PFSK-1 (cell line): ENCODE results near the gene PRMT1.

Experiments
- FOXP2 ChIP-seq: optimal IDR thresholded peaks from 2 replicates; pipeline ENCODE3; 2011; ENCODE audit warnings: borderline replicate concordance, control low read depth, inconsistent platforms; ENCODE audit not compliant: insufficient read depth; ENCODE audit errors: extremely low read length, extremely low read depth
- POLR2AphosphoS5 ChIP-seq: IDR thresholded peaks from 2 replicates; pipeline ENCODE4 v1.6.1; 2012; ENCODE audit warnings: low read depth, mild to moderate bottlenecking, control low read depth, low read length, moderate library complexity
- REST ChIP-seq, 2 experiments: IDR thresholded peaks; 2 replicates each; pipeline versions ENCODE4 v1.6.1 to v1.8.0; 2011 to 2012; ENCODE audit warnings: low read depth in 2 of 2, low read length in 2 of 2, control low read depth in 1 of 2, inconsistent platforms in 1 of 2, mild to moderate bottlenecking in 1 of 2, moderate library complexity in 1 of 2; ENCODE audit not compliant: insufficient read depth in 1 of 2
- SIN3A ChIP-seq: IDR thresholded peaks from 2 replicates; pipeline ENCODE4 v1.6.1; 2012; ENCODE audit warnings: mild to moderate bottlenecking, low read length, moderate library complexity, borderline replicate concordance; ENCODE audit not compliant: insufficient read depth
- TAF1 ChIP-seq: IDR thresholded peaks from 2 replicates; pipeline ENCODE4 v1.6.1; 2012; ENCODE audit warnings: low read length, control low read depth, borderline replicate concordance; ENCODE audit not compliant: insufficient read depth

PRMT1 gene

GRCh38 chr19:49687150-49687549, 10.1 kb downstream of the PRMT1 start:
- TF ChIP-seq POLR2AphosphoS5 (no peak), TAF1 (no peak), REST (IDR thresholded peaks at IDR 0.05; ENCODE audit: insufficient read depth in 1 of 2, low read depth in 2 of 2, low read length in 2 of 2) (no peak), SIN3A (no peak)

- TF ChIP-seq FOXP2: peak; percentile 64
- peak; percentile 69 for TF ChIP-seq POLR2AphosphoS5
- no peak for TF ChIP-seq TAF1
- TF ChIP-seq REST (IDR thresholded peaks at IDR 0.05; ENCODE audit: insufficient read depth in 1 of 2, low read depth in 2 of 2, low read length in 2 of 2): no peak
- TF ChIP-seq SIN3A: 0 out of 2 replicates have a peak, but pooled peaks have one; percentile 15
Observed at GRCh38 chr19:49687566-49688316, 10.7 kb downstream of the PRMT1 start.

GRCh38 chr19:49688531-49689132, 11.6 kb downstream of the PRMT1 start:
- TF ChIP-seq POLR2AphosphoS5: no peak; the same call in 1 of the 2 replicates
- TF ChIP-seq REST (IDR thresholded peaks at IDR 0.05; ENCODE audit: insufficient read depth in 1 of 2, low read depth in 2 of 2, low read length in 2 of 2): no peak
- TF ChIP-seq FOXP2: no peak
- no peak for TF ChIP-seq TAF1
- TF ChIP-seq SIN3A: no peak

- TF ChIP-seq POLR2AphosphoS5 (no peak), SIN3A (no peak), FOXP2 (no peak), REST (IDR thresholded peaks at IDR 0.05; ENCODE audit: insufficient read depth in 1 of 2, low read depth in 2 of 2, low read length in 2 of 2) (no peak), TAF1 (no peak)
Observed at GRCh38 chr19:49689133-49690078, 12.3 kb downstream of the PRMT1 start, which contains the start of gene ADM5. Gene ADM5 (plus strand): TSS chr19:49689594. CDS start chr19:49689838, 244 bp downstream.
